HepG2 (cell line): ENCODE results near the gene SIAH2. TPM values are rescaled to one million over a fixed set of nuclear protein-coding genes. Genes with fewer than 3 reads are reported as not detected.

Experiments used
- ATAD3A ChIP-seq: sonication (generic); formaldehyde crosslinking; IDR thresholded peaks from 2 replicates; pipeline ENCODE4 v1.4.0; 2020; ENCODE audit warnings: missing genetic modification reagents
- CEBPB ChIP-seq: IDR thresholded peaks from 2 replicates; pipeline ENCODE4 v1.6.1; 2011; ENCODE audit warnings: low read depth, low read length, improper control_type of control experiment, borderline replicate concordance
- FIP1L1 ChIP-seq: fragments of 200-400 bp; formaldehyde crosslinking; IDR thresholded peaks from 2 replicates; pipeline ENCODE4 v1.6.1; 2018; ENCODE audit warnings: low read depth, mild to moderate bottlenecking, low read length, moderate library complexity, borderline replicate concordance; ENCODE audit not compliant: insufficient read depth
- KAT2B ChIP-seq: fragments of 150-350 bp; IDR thresholded peaks from 2 replicates; pipeline ENCODE4 v1.6.1; 2014; ENCODE audit warnings: low read depth, low read length, borderline replicate concordance
- MNT ChIP-seq: fragments of 450-650 bp; IDR thresholded peaks from 2 replicates; pipeline ENCODE4 v1.6.1; 2016
- PATZ1 ChIP-seq: sonication (generic); formaldehyde crosslinking; IDR thresholded peaks from 2 replicates; pipeline ENCODE4 v1.4.0; 2020; ENCODE audit warnings: missing genetic modification reagents
- POLR2A ChIP-seq, 2 experiments: IDR thresholded peaks; 2 replicates each; pipeline ENCODE4 v1.6.1; 2011; ENCODE audit warnings: low read depth in 2 of 2, low read length in 2 of 2, mild to moderate bottlenecking in 1 of 2, moderate library complexity in 1 of 2; ENCODE audit not compliant: insufficient read depth in 1 of 2
- RBM22 ChIP-seq: fragments of 200-400 bp; formaldehyde crosslinking; optimal IDR thresholded peaks from 2 replicates; pipeline ENCODE3; 2017; ENCODE audit warnings: mild to moderate bottlenecking, low read length, moderate library complexity
- TCF7 ChIP-seq: sonication (generic); IDR thresholded peaks from 2 replicates; pipeline ENCODE4 v1.6.1; 2016; ENCODE audit warnings: antibody characterized with exemption, low read depth
- ZBTB7A ChIP-seq: sonication (generic); formaldehyde crosslinking; IDR thresholded peaks from 2 replicates; pipeline ENCODE4 v1.8.0; 2022; ENCODE audit warnings: mild to moderate bottlenecking, missing genetic modification reagents
- ZNF281 ChIP-seq: sonication (generic); formaldehyde crosslinking; IDR thresholded peaks from 2 replicates; pipeline ENCODE4 v1.4.0; 2020; ENCODE audit warnings: missing genetic modification reagents, borderline replicate concordance
- ZNF33A ChIP-seq: sonication (generic); formaldehyde crosslinking; IDR thresholded peaks from 2 replicates; pipeline ENCODE4 v1.5.1; 2020; ENCODE audit warnings: missing genetic modification reagents, mild to moderate bottlenecking, moderate library complexity, borderline replicate concordance
- ZNF75D ChIP-seq: sonication (generic); formaldehyde crosslinking; IDR thresholded peaks from 2 replicates; pipeline ENCODE4 v1.8.1; 2023; ENCODE audit warnings: missing genetic modification reagents, mild to moderate bottlenecking, borderline replicate concordance
- polyA plus RNA-seq, 8 experiments: library from polyadenylated mRNA; depleted of rRNA in 3 of 8; stranded (reverse) in 7 of 8; unstranded in 1 of 8; fragments of >200 nt; fragmentation: Illumina TruSeq in 4 of 8; extraction: Trizol in 4 of 8; gene quantifications; 2 replicates each; pipeline versions ENCODE4 v1.2.1 to v1.2.3, GENCODE V29; 2011 to 2016; ENCODE audit warnings: low read depth in 4 of 8, missing spikeins in 1 of 8, mixed read lengths in 1 of 8; ENCODE audit not compliant: insufficient read depth in 1 of 8
- total RNA-seq, 5 experiments: library from RNA; depleted of rRNA; stranded (reverse); fragments of >200 nt; fragmentation: Illumina TruSeq; extraction: Trizol; gene quantifications; 2 replicates each; pipeline ENCODE4 v1.2.3, GENCODE V29; 2016; ENCODE audit warnings: low read depth in 1 of 5
- TF ChIP-seq, protein P1 (sequence below), 2 experiments: sonication (generic) in 1 of 2; formaldehyde crosslinking in 1 of 2; IDR thresholded peaks; 2 replicates each; pipeline versions ENCODE4 v1.6.1 to v1.9.0; 2014 to 2022; ENCODE audit warnings: antibody characterized with exemption in 1 of 2, borderline replicate concordance in 1 of 2, inconsistent platforms in 1 of 2, low read depth in 1 of 2, missing genetic modification reagents in 1 of 2
- TF ChIP-seq, protein P2 (sequence below): IDR thresholded peaks from 2 replicates; pipeline ENCODE4 v1.6.1; 2018; ENCODE audit warnings: missing genetic modification reagents

SIAH2 gene
- total and polyA plus RNA-seq, 2 of the 13 experiments (the other 11 are each of a cell fraction or from before 2014, with no cell fraction given), result 71.8 to 117 TPM

DNA sequence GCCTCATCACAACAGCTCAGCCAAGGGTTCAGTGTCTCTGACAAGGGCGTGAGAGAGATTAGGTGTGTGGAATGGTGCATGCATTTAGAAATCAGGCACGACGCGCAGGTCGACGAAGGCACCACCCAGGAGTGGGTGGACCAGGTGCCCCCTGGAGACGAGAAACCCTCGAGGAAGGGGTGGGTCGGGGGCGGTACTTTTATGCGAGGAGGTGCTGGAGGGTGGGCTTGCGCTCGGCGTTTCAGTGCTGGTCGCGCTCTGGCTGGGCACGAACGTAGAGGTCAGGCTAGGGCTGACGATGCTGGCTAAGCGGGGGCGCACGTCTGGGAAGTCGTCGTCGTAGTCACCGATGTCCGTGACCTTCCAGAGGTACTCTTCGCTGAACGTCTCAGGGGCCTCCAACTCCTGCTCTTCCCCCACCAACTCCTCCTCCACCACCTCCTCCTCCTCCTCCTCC is 59.6 kb downstream of the SIAH2 start (continued):
- TF ChIP-seq ZNF281 (CRISPR knock-in tag) (0 out of 2 replicates have a peak, but pooled peaks have one; percentile 7), CEBPB (no peak), TCF7 (no peak), ATAD3A (CRISPR knock-in tag) (no peak), ZNF75D (CRISPR knock-in tag) (no peak), FIP1L1 (no peak), ZBTB7A (peak; percentile 70; the same call in 1 of the 2 replicates), ZNF33A (CRISPR knock-in tag) (no peak), PATZ1 (CRISPR knock-in tag) (no peak), MNT (no peak), POLR2A (IDR thresholded peaks at IDR 0.05; ENCODE audit: insufficient read depth in 1 of 2, low read depth in 2 of 2, low read length in 2 of 2) (no peak), RBM22 (no peak), KAT2B (no peak)
- TF ChIP-seq, protein P1, sequence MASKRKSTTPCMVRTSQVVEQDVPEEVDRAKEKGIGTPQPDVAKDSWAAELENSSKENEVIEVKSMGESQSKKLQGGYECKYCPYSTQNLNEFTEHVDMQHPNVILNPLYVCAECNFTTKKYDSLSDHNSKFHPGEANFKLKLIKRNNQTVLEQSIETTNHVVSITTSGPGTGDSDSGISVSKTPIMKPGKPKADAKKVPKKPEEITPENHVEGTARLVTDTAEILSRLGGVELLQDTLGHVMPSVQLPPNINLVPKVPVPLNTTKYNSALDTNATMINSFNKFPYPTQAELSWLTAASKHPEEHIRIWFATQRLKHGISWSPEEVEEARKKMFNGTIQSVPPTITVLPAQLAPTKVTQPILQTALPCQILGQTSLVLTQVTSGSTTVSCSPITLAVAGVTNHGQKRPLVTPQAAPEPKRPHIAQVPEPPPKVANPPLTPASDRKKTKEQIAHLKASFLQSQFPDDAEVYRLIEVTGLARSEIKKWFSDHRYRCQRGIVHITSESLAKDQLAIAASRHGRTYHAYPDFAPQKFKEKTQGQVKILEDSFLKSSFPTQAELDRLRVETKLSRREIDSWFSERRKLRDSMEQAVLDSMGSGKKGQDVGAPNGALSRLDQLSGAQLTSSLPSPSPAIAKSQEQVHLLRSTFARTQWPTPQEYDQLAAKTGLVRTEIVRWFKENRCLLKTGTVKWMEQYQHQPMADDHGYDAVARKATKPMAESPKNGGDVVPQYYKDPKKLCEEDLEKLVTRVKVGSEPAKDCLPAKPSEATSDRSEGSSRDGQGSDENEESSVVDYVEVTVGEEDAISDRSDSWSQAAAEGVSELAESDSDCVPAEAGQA (IDR thresholded peaks at IDR 0.05; ENCODE audit: low read depth), result no peak
- TF ChIP-seq, protein P1 (CRISPR knock-in tag; IDR thresholded peaks at IDR 0.05; ENCODE audit: borderline replicate concordance), result no peak
- TF ChIP-seq, protein P2, sequence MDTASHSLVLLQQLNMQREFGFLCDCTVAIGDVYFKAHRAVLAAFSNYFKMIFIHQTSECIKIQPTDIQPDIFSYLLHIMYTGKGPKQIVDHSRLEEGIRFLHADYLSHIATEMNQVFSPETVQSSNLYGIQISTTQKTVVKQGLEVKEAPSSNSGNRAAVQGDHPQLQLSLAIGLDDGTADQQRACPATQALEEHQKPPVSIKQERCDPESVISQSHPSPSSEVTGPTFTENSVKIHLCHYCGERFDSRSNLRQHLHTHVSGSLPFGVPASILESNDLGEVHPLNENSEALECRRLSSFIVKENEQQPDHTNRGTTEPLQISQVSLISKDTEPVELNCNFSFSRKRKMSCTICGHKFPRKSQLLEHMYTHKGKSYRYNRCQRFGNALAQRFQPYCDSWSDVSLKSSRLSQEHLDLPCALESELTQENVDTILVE (CRISPR knock-in tag), result no peak
